Caco-2 (cell line): ENCODE measurements around the gene COX20. TPM values are rescaled to one million over a fixed set of nuclear protein-coding genes. Genes with fewer than 3 reads are reported as not detected.

Experiments used
- BruUV-seq: library from RNA; stranded (reverse); fragments of 400-500 nt; replicated peaks from 2 replicates; lab custom pipeline; 2021; lab: Mats Ljungman, UMichigan
- CTCF ChIA-PET: fragments of 300-600 bp; sonication (Branson Sonifier 250); formaldehyde crosslinking; loops from one replicate; lab custom pipeline; 2022; ENCODE audit warnings: antibody characterized with exemption; lab: Charles Lee
- POLR2A ChIA-PET: fragments of 300-600 bp; sonication (Branson Sonifier 250); formaldehyde crosslinking; loops from one replicate; lab custom pipeline; 2022; ENCODE audit warnings: antibody characterized with exemption; lab: Charles Lee
- DNase-seq, 2 experiments: peaks; one replicate each; pipeline versions ENCODE4 v3.0.0 to v3.0.0-alpha.2; 2020 to 2022
- H3K27me3 ChIP-seq: replicated peaks from 2 replicates; pipeline ENCODE4 v1.6.0; 2011; ENCODE audit warnings: low read length; ENCODE audit not compliant: control insufficient read depth, insufficient read depth
- H3K36me3 ChIP-seq: 2 replicates; pipeline ENCODE4 v1.5.1; 2011; ENCODE audit warnings: low read length; ENCODE audit not compliant: control insufficient read depth, insufficient read depth
- H3K4me1 ChIP-seq: fragments of 250-450 bp; sonication (Bioruptor Pico); 2 replicates; pipeline ENCODE4 v1.5.1; 2020; ENCODE audit warnings: mild to moderate bottlenecking
- H3K4me3 ChIP-seq: 2 replicates; pipeline ENCODE4 v1.5.1; 2011; ENCODE audit warnings: low read depth, mild to moderate bottlenecking, control low read depth, low read length
- H3K9me3 ChIP-seq: fragments of 250-450 bp; sonication (Bioruptor Pico); 2 replicates; pipeline ENCODE4 v1.5.1; 2020; ENCODE audit warnings: mild to moderate bottlenecking, moderate library complexity
- H3K27ac Mint-ChIP-seq: one replicate; pipeline ENCODE4 v1.8.0; 2022; ENCODE audit warnings: mixed read lengths; ENCODE audit not compliant: unreplicated experiment
- H3K27me3 Mint-ChIP-seq: one replicate; pipeline ENCODE4 v1.8.0; 2022; ENCODE audit warnings: mixed read lengths; ENCODE audit not compliant: insufficient read depth, unreplicated experiment
- H3K36me3 Mint-ChIP-seq: one replicate; pipeline ENCODE4 v1.8.0; 2022; ENCODE audit warnings: mild to moderate bottlenecking, mixed read lengths; ENCODE audit not compliant: insufficient read depth, unreplicated experiment
- H3K4me1 Mint-ChIP-seq: one replicate; pipeline ENCODE4 v1.8.0; 2022; ENCODE audit warnings: low read depth, mixed read lengths; ENCODE audit not compliant: unreplicated experiment
- H3K4me3 Mint-ChIP-seq: one replicate; pipeline ENCODE4 v1.8.0; 2022; ENCODE audit warnings: mild to moderate bottlenecking, moderate library complexity, mixed read lengths; ENCODE audit not compliant: unreplicated experiment
- H3K9me3 Mint-ChIP-seq: one replicate; pipeline ENCODE4 v1.8.0; 2022; ENCODE audit warnings: mixed read lengths; ENCODE audit not compliant: unreplicated experiment
- intact Hi-C: fragments of 100-400 bp; cut with micrococcal nuclease; formaldehyde crosslinking; loops from one replicate; pipeline ENCODE4 v1.10.0; 2022; ENCODE audit not compliant: unreplicated experiment
- total RNA-seq: library from RNA; stranded (reverse); gene quantifications from 2 replicates; pipeline ENCODE4 v1.2.3, GENCODE V29; 2022
- TF ChIP-seq, protein P1 (sequence below), 2 experiments: fragments of 200-600 bp in 1 of 2; IDR thresholded peaks; 1 replicate in 1 of 2; 2 replicates in 1 of 2; pipeline versions ENCODE4 v1.5.1 to v1.8.0; 2011 to 2022; ENCODE audit warnings: antibody characterized with exemption in 1 of 2, control low read depth in 1 of 2, inconsistent platforms in 1 of 2, low read depth in 1 of 2, low read length in 1 of 2, mild to moderate bottlenecking in 1 of 2, moderate library complexity in 1 of 2; ENCODE audit not compliant: insufficient read depth in 1 of 2, severe bottlenecking in 1 of 2, unreplicated experiment in 1 of 2

Gene COX20
- total RNA-seq, 1 experiment from 2014 or later = 68.0 TPM

GRCh38 chr1:244854166-244854565 lies 18.7 kb downstream of the COX20 start:
- H3K27me3 ChIP-seq = no peaks in the 10 kb centered on the region
- peaks cover 1% of the 10 kb centered on the region for H3K36me3 ChIP-seq
- CTCF ChIA-PET = no interaction called here
- intact Hi-C loops = no loop called here
- no peak for DNase-seq
- no peaks in the 10 kb centered on the region for H3K9me3 ChIP-seq
- Mint-ChIP-seq H3K4me1 (peaks cover 22% of the 10 kb centered on the region), H3K9me3 (no peaks in the 10 kb centered on the region), H3K36me3 (peaks cover 99% of the 10 kb centered on the region), H3K27me3 (no peaks in the 10 kb centered on the region), H3K27ac (no peak overlapping the region), H3K4me3 (no peak overlapping the region)
- H3K4me3 ChIP-seq = no peak overlapping the region
- POLR2A ChIA-PET = no interaction called here
- H3K4me1 ChIP-seq = 0 out of 2 replicates have a peak, but pooled peaks cover 5% of the 10 kb centered on the region
- TF ChIP-seq, protein P1, sequence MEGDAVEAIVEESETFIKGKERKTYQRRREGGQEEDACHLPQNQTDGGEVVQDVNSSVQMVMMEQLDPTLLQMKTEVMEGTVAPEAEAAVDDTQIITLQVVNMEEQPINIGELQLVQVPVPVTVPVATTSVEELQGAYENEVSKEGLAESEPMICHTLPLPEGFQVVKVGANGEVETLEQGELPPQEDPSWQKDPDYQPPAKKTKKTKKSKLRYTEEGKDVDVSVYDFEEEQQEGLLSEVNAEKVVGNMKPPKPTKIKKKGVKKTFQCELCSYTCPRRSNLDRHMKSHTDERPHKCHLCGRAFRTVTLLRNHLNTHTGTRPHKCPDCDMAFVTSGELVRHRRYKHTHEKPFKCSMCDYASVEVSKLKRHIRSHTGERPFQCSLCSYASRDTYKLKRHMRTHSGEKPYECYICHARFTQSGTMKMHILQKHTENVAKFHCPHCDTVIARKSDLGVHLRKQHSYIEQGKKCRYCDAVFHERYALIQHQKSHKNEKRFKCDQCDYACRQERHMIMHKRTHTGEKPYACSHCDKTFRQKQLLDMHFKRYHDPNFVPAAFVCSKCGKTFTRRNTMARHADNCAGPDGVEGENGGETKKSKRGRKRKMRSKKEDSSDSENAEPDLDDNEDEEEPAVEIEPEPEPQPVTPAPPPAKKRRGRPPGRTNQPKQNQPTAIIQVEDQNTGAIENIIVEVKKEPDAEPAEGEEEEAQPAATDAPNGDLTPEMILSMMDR (IDR thresholded peaks at IDR 0.05; ENCODE audit: insufficient read depth in 1 of 2, low read depth in 1 of 2, low read length in 1 of 2, severe bottlenecking in 1 of 2, unreplicated experiment in 1 of 2) = no peak
- no TSS peak for BruUV-seq

DNA sequence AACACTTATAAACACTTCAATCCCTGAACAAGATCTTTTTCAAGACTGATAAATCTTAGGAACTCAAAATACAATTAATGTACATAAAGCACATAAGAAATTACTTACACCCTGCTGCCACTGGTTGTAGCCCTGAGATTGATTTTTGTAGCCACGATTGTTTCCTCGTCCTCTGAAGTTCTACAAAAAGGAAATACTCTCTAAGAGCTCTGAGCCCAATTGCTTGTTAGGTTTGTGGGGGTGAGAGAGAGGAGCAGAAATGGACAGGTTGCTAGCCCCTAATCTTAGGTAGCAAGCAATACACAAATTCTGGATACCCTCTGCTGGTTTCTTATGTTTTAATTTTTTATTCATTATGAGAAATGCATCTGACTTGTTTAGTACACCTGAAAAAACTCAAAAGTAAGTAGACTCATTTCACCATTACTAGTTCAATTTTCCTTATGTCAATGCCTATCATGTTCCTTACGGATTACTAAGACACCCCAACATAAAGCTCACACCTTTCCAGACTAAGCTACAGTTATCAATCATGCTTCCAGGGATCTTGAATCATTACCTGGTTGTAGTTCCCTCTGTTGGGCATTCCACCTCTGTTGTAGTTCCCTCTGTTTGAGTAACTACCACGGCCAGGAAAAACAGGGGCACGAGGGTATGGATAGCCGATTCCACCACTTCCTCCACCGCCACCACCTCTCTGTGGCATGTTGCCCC lies 19.6 kb downstream of the COX20 start:
- no peaks in the 10 kb centered on the region for H3K9me3 Mint-ChIP-seq
- TF ChIP-seq, protein P1 (IDR thresholded peaks at IDR 0.05; ENCODE audit: insufficient read depth in 1 of 2, low read depth in 1 of 2, low read length in 1 of 2, severe bottlenecking in 1 of 2, unreplicated experiment in 1 of 2) = no peak
- BruUV-seq = no TSS peak
- Histone ChIP-seq H3K4me3 (no peak overlapping the region), H3K9me3 (no peaks in the 10 kb centered on the region), H3K27me3 (no peaks in the 10 kb centered on the region), H3K36me3 (peaks cover 3% of the 10 kb centered on the region), H3K4me1 (0 out of 2 replicates have a peak, but pooled peaks cover under 1% of the 10 kb centered on the region)
- H3K27me3 Mint-ChIP-seq = no peaks in the 10 kb centered on the region
- ChIA-PET POLR2A (interaction anchor here (0.7 kb wide), 1 partner anchor 13 kb away, joined by 3 read pairs; no protein-coding TSS in a partner anchor), CTCF (no interaction called here)
- intact Hi-C loops = no loop called here
- peaks cover 99% of the 10 kb centered on the region for H3K36me3 Mint-ChIP-seq
- peaks cover 19% of the 10 kb centered on the region for H3K4me1 Mint-ChIP-seq
- no peak overlapping the region for H3K4me3 Mint-ChIP-seq
- H3K27ac Mint-ChIP-seq = no peak overlapping the region
- DNase-seq = no peak

DNA sequence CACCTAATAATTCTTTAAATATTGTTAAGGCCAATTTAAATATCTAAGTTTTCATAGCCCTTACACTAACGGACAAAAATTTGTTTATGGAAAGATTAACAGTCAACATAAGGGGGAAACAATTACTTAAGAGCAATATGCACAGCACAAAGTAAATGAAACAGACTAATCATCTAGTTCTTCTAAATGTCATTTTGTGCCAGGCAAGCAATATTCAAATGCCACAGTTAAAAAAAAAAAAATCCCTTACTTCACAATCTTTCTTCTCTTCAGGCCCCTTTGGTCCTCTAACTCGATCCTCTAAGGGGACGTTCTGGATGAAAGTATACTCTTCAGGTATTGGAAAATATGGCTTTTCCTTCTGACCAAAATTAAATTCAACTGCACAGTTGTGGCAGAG lies 22.3 kb downstream of the COX20 start:
- H3K27me3 ChIP-seq = no peaks in the 10 kb centered on the region
- POLR2A ChIA-PET = no interaction called here
- peak overlapping the region; percentile 25 for H3K27ac Mint-ChIP-seq
- no peak overlapping the region for H3K4me3 ChIP-seq
- no peaks in the 10 kb centered on the region for H3K9me3 ChIP-seq
- H3K9me3 Mint-ChIP-seq = no peaks in the 10 kb centered on the region
- peaks cover 99% of the 10 kb centered on the region for H3K36me3 Mint-ChIP-seq
- no peak for DNase-seq
- intact Hi-C loops = no loop called here
- H3K36me3 ChIP-seq = peaks cover 5% of the 10 kb centered on the region
- H3K4me1 ChIP-seq = no peaks in the 10 kb centered on the region
- CTCF ChIA-PET = no interaction called here
- TF ChIP-seq, protein P1 (IDR thresholded peaks at IDR 0.05; ENCODE audit: insufficient read depth in 1 of 2, low read depth in 1 of 2, low read length in 1 of 2, severe bottlenecking in 1 of 2, unreplicated experiment in 1 of 2) = no peak
- H3K4me1 Mint-ChIP-seq = peaks cover 22% of the 10 kb centered on the region
- no peak overlapping the region for H3K4me3 Mint-ChIP-seq
- no peaks in the 10 kb centered on the region for H3K27me3 Mint-ChIP-seq
- no TSS peak for BruUV-seq
